GM10248 (cell line): ENCODE data around the gene KRTAP9-4.
"Not testable (repeated sequence)": the region's sequence is repeated elsewhere in the genome, so short reads cannot be mapped to it uniquely, and the experiment has no call there.

ENCODE experiments used
- CTCF ChIA-PET: fragments of 300-600 bp; sonication (Branson Sonifier 250); formaldehyde crosslinking; extraction: SDS; loops from one replicate; lab custom pipeline; 2021; ENCODE audit warnings: antibody characterized with exemption; lab: Yijun Ruan, JAX
- POLR2A ChIA-PET: fragments of 350-650 bp; sonication (Branson Sonifier 250); formaldehyde crosslinking; extraction: SDS; loops from one replicate; lab custom pipeline; 2020; ENCODE audit warnings: antibody characterized with exemption; lab: Yijun Ruan, JAX
- DNase-seq: peaks from one replicate; pipeline ENCODE4 v3.0.0; 2012; ENCODE audit errors: extremely low spot score
- CTCF ChIP-seq: IDR thresholded peaks from 2 replicates; pipeline ENCODE4 v1.5.1; 2012; ENCODE audit warnings: mild to moderate bottlenecking, low read depth; ENCODE audit errors: extremely low read depth, missing control alignments, control extremely low read depth

Gene KRTAP9-4

GRCh38 chr17:41249637-41250240 lies at the start of gene KRTAP9-4:
Gene KRTAP9-4 (plus strand): TSS chr17:41249687. CDS start chr17:41249721, 34 bp downstream.
- CTCF ChIA-PET, DNase-seq, POLR2A ChIA-PET: not testable (repeated sequence)

- DNase-seq: no peak
- no peak for TF ChIP-seq CTCF
- CTCF ChIA-PET: no interaction called here
- POLR2A ChIA-PET: no interaction called here
These were observed 37.5 kb upstream of the KRTAP9-4 start for GRCh38 chr17:41211845-41212466.

- POLR2A ChIA-PET: interaction anchor here (0.7 kb wide), 1 partner anchor 18 kb away, joined by 7 read pairs; no protein-coding TSS in a partner anchor
These were observed 36.8 kb upstream of the KRTAP9-4 start for GRCh38 chr17:41212524-41213169.

GRCh38 chr17:41215681-41216080 lies 33.8 kb upstream of the KRTAP9-4 start:
- CTCF ChIA-PET: no interaction called here
- POLR2A ChIA-PET: no interaction called here
- no peak for DNase-seq
- no peak for TF ChIP-seq CTCF

More at GRCh38 chr17:41212524-41213169, 36.8 kb upstream of the KRTAP9-4 start:
- no peak for DNase-seq
- no peak for TF ChIP-seq CTCF
- CTCF ChIA-PET: no interaction called here

- CTCF ChIA-PET: no interaction called here
These were observed 25.7 kb upstream of the KRTAP9-4 start for GRCh38 chr17:41223821-41224220.

GRCh38 chr17:41226051-41226450 lies 23.4 kb upstream of the KRTAP9-4 start:
- POLR2A ChIA-PET: no interaction called here
- no peak for TF ChIP-seq CTCF
- no peak for DNase-seq
- CTCF ChIA-PET: no interaction called here

More at GRCh38 chr17:41223821-41224220, 25.7 kb upstream of the KRTAP9-4 start:
- no peak for TF ChIP-seq CTCF
- no peak for DNase-seq
- POLR2A ChIA-PET: no interaction called here

- CTCF ChIA-PET, DNase-seq, POLR2A ChIA-PET: not testable (repeated sequence)
These were observed 22.8 kb upstream of the KRTAP9-4 start, which contains the start of gene KRTAP9-2 for GRCh38 chr17:41226598-41227095. Gene KRTAP9-2 (plus strand): TSS chr17:41226648. CDS start chr17:41226655, 7 bp downstream.
